Endodermal cell (in vitro differentiated cells): ENCODE data around the gene SOX13. TPM values are rescaled to one million over a fixed set of nuclear protein-coding genes. Genes with fewer than 3 reads are reported as not detected.

Source experiments
- DNase-seq: peaks from one replicate; pipeline ENCODE4 v3.0.0-alpha.2; 2017
- H3K27ac ChIP-seq: 2 replicates; pipeline ENCODE4 v1.5.1; 2013; ENCODE audit warnings: mild to moderate bottlenecking, low read depth, low read length, moderate library complexity
- H3K27me3 ChIP-seq: 2 replicates; pipeline ENCODE4 v1.6.1; 2013; ENCODE audit warnings: mild to moderate bottlenecking, low read length, moderate library complexity; ENCODE audit not compliant: insufficient read depth, control insufficient read depth, poor library complexity, severe bottlenecking
- H3K36me3 ChIP-seq: 2 replicates; pipeline ENCODE4 v1.7.0; 2013; ENCODE audit warnings: mild to moderate bottlenecking, low read length, moderate library complexity; ENCODE audit not compliant: control insufficient read depth, insufficient read depth
- H3K4me1 ChIP-seq: one replicate; pipeline ENCODE4 v1.7.0; 2013; ENCODE audit warnings: low read length; ENCODE audit not compliant: control insufficient read depth, insufficient read depth
- H3K4me3 ChIP-seq: 2 replicates; pipeline ENCODE4 v1.5.1; 2013; ENCODE audit warnings: mild to moderate bottlenecking, low read length, moderate library complexity
- H3K9ac ChIP-seq: 2 replicates; pipeline ENCODE4 v1.6.1; 2013; ENCODE audit warnings: mild to moderate bottlenecking, low read length, moderate library complexity; ENCODE audit not compliant: poor library complexity, severe bottlenecking; ENCODE audit errors: extremely low read depth
- H3K9me3 ChIP-seq: 2 replicates; pipeline ENCODE4 v1.6.1; 2013; ENCODE audit warnings: mild to moderate bottlenecking, low read length, moderate library complexity; ENCODE audit not compliant: control insufficient read depth
- H3K27ac Mint-ChIP-seq: 2 replicates; pipeline ENCODE4 v1.8.0; 2020; ENCODE audit warnings: mixed read lengths
- H3K27me3 Mint-ChIP-seq: 2 replicates; pipeline ENCODE4 v1.8.0; 2021; ENCODE audit warnings: mild to moderate bottlenecking, mixed read lengths; ENCODE audit not compliant: insufficient read depth
- H3K36me3 Mint-ChIP-seq: 2 replicates; pipeline ENCODE4 v1.8.0; 2020; ENCODE audit warnings: low read depth, mixed read lengths
- H3K4me1 Mint-ChIP-seq: 2 replicates; pipeline ENCODE4 v1.8.0; 2020; ENCODE audit warnings: mixed read lengths
- H3K4me3 Mint-ChIP-seq: 2 replicates; pipeline ENCODE4 v1.8.0; 2020; ENCODE audit warnings: mild to moderate bottlenecking, moderate library complexity, mixed read lengths
- H3K9me3 Mint-ChIP-seq: 2 replicates; pipeline ENCODE4 v1.8.0; 2020; ENCODE audit warnings: mild to moderate bottlenecking, mixed read lengths
- CTCF ChIP-seq: fragments of 200-600 bp; sonication (generic); conservative IDR thresholded peaks from 2 replicates; pipeline ENCODE4 v1.5.0; 2021; ENCODE audit warnings: antibody characterized with exemption, mild to moderate bottlenecking
- WGBS, 2 experiments: methylation state at CpG; one replicate each; pipeline versions ENCODE4 v1.1.5 to v1.1.7; 2013; ENCODE audit warnings: missing lambda C conversion rate in 2 of 2, mixed read lengths in 1 of 2; ENCODE audit not compliant: insufficient coverage in 1 of 2, insufficient read length in 1 of 2; 5-methylcytosine and 5-hydroxymethylcytosine counted together
- total RNA-seq, 2 donors: library from RNA; stranded (reverse); fragmentation: NEBNext Ultra II Directional in 1 of 2; extraction: Animal tissue kit (Norgen Biotek cat#: 25700) in 1 of 2; gene quantifications; 2 replicates in 1 of 2; 3 replicates in 1 of 2; pipeline ENCODE4 v1.2.1, GENCODE V29; 2021

The SOX13 gene
- total RNA-seq, 2 donors from 2014 or later: 75.3 to 85.3 TPM

- Histone ChIP-seq H3K9ac (no peak overlapping the region), H3K27me3 (no peaks in the 10 kb centered on the region), H3K27ac (no peak overlapping the region), H3K4me3 (no peak overlapping the region), H3K9me3 (no peaks in the 10 kb centered on the region), H3K4me1 (no peaks in the 10 kb centered on the region), H3K36me3 (no peaks in the 10 kb centered on the region)
- WGBS, 2 experiments: 80 to 89% methylated on average over 1 to 5 of the region's 5 CpGs
- Mint-ChIP-seq H3K9me3 (no peaks in the 10 kb centered on the region), H3K36me3 (no peaks in the 10 kb centered on the region), H3K27me3 (no peaks in the 10 kb centered on the region), H3K4me1 (no peaks in the 10 kb centered on the region), H3K4me3 (no peak overlapping the region), H3K27ac (no peak overlapping the region)
- no peak for DNase-seq
- no peak for TF ChIP-seq CTCF
These were observed 21.7 kb upstream of the SOX13 start for GRCh38 chr1:204051258-204051657.

- H3K4me3 ChIP-seq: no peak overlapping the region
- Mint-ChIP-seq H3K27me3 (no peaks in the 10 kb centered on the region), H3K4me3 (no peak overlapping the region), H3K4me1 (no peaks in the 10 kb centered on the region), H3K36me3 (no peaks in the 10 kb centered on the region), H3K27ac (no peak overlapping the region), H3K9me3 (no peaks in the 10 kb centered on the region)
- no peaks in the 10 kb centered on the region for H3K4me1 ChIP-seq
- no peaks in the 10 kb centered on the region for H3K27me3 ChIP-seq
- DNase-seq: no peak
- H3K36me3 ChIP-seq: no peaks in the 10 kb centered on the region
- no peak for TF ChIP-seq CTCF
- no peak overlapping the region for H3K9ac ChIP-seq
- H3K9me3 ChIP-seq: no peaks in the 10 kb centered on the region
- no peak overlapping the region for H3K27ac ChIP-seq
These were observed 21.2 kb upstream of the SOX13 start for GRCh38 chr1:204051718-204052117.

- Histone ChIP-seq H3K9ac (no peak overlapping the region), H3K9me3 (no peaks in the 10 kb centered on the region), H3K4me3 (no peak overlapping the region), H3K27ac (no peak overlapping the region), H3K27me3 (no peaks in the 10 kb centered on the region), H3K4me1 (no peaks in the 10 kb centered on the region), H3K36me3 (no peaks in the 10 kb centered on the region)
- H3K36me3 Mint-ChIP-seq: no peaks in the 10 kb centered on the region
- H3K9me3 Mint-ChIP-seq: no peaks in the 10 kb centered on the region
- TF ChIP-seq CTCF: no peak
- no peaks in the 10 kb centered on the region for H3K4me1 Mint-ChIP-seq
- no peak overlapping the region for H3K4me3 Mint-ChIP-seq
- no peak for DNase-seq
- no peaks in the 10 kb centered on the region for H3K27me3 Mint-ChIP-seq
- WGBS, 2 experiments: 92% methylated on average over 1 of the region's 2 CpGs; no CpG with 5 or more reads in 1 of the 2 experiments
- no peak overlapping the region for H3K27ac Mint-ChIP-seq
These were observed 19.0 kb upstream of the SOX13 start for GRCh38 chr1:204053893-204054292.
